PC-9 (cell line): ENCODE measurements around the gene PAX9.

Experiments
- EZH2 ChIP-seq: fragments of 200-600 bp; sonication (generic); IDR thresholded peaks from 2 replicates; pipeline ENCODE4 v1.8.0; 2017; ENCODE audit warnings: antibody characterized with exemption, low read depth
- TF ChIP-seq, protein P1 (sequence below): fragments of 200-600 bp; sonication (generic); conservative IDR thresholded peaks from 2 replicates; pipeline ENCODE4 v1.6.1; 2017; ENCODE audit warnings: mixed run types, antibody characterized with exemption, mild to moderate bottlenecking, moderate library complexity

DNA sequence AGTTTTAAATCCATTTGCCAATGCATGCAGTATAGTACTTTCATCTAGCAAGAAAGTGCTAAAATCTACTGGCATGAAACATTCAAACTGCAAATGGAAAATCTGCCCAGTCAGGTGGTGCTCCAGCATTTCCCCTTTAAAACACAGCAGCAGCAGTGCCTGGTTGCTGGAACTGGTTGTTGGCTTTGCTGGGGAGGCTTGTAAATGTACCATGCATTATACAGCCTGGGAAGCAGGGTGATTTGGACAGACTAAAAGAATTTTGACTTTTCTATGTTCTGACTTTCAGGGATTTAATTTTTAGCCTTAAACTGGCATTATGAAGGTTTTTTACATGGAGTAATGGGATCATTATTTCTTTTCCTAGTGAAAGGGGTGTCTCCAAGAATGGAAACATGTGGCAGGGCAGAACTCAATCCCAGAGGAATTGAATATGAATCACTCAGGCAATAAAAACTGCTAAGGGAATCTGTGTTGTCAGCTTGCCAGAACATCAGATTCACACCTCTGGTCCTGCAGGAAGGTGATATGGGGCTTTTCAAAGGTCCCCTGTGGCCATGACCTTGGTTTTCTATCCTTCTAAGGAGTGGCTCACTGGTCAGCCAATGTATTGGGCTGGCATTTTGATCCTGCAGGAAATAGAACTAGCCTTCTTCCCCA lies 9.0 kb upstream of the PAX9 start:
- TF ChIP-seq, protein P1, sequence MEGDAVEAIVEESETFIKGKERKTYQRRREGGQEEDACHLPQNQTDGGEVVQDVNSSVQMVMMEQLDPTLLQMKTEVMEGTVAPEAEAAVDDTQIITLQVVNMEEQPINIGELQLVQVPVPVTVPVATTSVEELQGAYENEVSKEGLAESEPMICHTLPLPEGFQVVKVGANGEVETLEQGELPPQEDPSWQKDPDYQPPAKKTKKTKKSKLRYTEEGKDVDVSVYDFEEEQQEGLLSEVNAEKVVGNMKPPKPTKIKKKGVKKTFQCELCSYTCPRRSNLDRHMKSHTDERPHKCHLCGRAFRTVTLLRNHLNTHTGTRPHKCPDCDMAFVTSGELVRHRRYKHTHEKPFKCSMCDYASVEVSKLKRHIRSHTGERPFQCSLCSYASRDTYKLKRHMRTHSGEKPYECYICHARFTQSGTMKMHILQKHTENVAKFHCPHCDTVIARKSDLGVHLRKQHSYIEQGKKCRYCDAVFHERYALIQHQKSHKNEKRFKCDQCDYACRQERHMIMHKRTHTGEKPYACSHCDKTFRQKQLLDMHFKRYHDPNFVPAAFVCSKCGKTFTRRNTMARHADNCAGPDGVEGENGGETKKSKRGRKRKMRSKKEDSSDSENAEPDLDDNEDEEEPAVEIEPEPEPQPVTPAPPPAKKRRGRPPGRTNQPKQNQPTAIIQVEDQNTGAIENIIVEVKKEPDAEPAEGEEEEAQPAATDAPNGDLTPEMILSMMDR, result no peak
- TF ChIP-seq EZH2, result no peak
